ENCODE data around the gene TNNC1.
A peak's percentile ranks its signal among the peaks of the same experiment; 100 is the strongest.

The TNNC1 gene

DNA sequence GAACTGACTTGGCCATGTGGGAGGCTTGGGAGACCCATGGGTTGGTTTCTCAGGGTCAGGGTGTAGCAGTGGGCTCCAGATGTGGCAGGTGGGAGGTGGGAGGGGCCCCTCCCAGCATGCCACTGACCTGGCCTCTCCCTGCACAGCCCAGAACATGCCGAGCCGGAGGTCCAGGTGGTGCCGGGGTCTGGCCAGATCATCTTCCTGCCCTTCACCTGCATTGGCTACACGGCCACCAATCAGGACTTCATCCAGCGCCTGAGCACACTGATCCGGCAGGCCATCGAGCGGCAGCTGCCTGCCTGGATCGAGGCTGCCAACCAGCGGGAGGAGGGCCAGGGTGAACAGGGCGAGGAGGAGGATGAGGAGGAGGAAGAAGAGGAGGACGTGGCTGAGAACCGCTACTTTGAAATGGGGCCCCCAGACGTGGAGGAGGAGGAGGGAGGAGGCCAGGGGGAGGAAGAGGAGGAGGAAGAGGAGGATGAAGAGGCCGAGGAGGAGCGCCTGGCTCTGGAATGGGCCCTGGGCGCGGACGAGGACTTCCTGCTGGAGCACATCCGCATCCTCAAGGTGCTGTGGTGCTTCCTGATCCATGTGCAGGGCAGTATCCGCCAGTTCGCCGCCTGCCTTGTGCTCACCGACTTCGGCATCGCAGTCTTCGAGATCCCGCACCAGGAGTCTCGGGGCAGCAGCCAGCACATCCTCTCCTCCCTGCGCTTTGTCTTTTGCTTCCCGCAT, 33.4 kb upstream of the TNNC1 start:
- no peak for DNase-seq
- Histone ChIP-seq H3K4me3 (ENCODE audit: low read depth, low read length) (no peak overlapping the region), H3K4me1 (no peaks in the 10 kb centered on the region), H3K27me3 (no peaks in the 10 kb centered on the region), H3K36me3 (peaks cover 3% of the 10 kb centered on the region; the same call in 1 of the 2 replicates), H3K9me3 (no peaks in the 10 kb centered on the region)
- no peak for TF ChIP-seq CTCF (IDR thresholded peaks at IDR 0.05; ENCODE audit: low read depth, low read length)

DNA sequence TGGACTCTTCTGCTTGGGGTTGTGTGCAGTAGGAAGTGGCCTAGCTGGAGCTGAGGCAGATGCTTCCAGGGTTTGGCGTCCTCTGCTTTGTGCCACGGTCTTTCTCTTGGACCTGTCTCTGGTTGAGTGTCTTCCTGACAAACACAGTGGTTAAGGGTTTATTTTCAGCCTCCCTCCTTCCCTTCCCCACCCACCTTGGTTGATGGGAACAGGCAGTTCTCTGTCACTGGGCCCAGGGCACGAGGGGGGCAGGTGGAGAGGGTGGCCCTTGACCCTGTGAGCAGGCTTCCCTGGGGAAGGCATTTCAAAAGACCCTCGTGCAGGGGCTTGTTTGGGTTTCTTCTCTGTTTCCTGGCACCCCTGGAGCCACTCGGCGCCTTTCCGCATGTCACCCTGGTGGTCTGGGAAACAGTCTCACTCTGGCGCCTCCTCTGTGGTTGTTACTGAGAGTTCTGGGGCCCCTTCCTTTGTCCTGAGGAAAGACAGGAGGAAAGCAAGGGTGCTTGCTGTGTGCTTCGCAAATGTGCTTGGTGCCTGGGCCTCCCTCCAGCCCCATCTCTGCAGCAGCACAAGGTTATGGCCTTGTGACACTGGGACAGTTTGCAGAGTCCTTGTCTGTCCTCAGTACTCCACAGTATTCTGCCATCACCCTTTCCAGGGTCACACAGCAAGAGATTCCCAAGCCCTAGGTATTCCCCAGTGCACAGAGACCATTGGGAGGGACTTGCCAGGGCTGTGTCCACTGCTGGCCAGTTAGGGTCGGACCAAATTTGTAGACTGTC, 31.0 kb upstream of the TNNC1 start:
- no peak for TF ChIP-seq CTCF (IDR thresholded peaks at IDR 0.05; ENCODE audit: low read depth, low read length)
- Histone ChIP-seq H3K36me3 (peaks cover 18% of the 10 kb centered on the region), H3K4me3 (ENCODE audit: low read depth, low read length) (no peak overlapping the region), H3K4me1 (peaks cover 9% of the 10 kb centered on the region), H3K9me3 (no peaks in the 10 kb centered on the region), H3K27me3 (no peaks in the 10 kb centered on the region)
- DNase-seq = no peak

DNA sequence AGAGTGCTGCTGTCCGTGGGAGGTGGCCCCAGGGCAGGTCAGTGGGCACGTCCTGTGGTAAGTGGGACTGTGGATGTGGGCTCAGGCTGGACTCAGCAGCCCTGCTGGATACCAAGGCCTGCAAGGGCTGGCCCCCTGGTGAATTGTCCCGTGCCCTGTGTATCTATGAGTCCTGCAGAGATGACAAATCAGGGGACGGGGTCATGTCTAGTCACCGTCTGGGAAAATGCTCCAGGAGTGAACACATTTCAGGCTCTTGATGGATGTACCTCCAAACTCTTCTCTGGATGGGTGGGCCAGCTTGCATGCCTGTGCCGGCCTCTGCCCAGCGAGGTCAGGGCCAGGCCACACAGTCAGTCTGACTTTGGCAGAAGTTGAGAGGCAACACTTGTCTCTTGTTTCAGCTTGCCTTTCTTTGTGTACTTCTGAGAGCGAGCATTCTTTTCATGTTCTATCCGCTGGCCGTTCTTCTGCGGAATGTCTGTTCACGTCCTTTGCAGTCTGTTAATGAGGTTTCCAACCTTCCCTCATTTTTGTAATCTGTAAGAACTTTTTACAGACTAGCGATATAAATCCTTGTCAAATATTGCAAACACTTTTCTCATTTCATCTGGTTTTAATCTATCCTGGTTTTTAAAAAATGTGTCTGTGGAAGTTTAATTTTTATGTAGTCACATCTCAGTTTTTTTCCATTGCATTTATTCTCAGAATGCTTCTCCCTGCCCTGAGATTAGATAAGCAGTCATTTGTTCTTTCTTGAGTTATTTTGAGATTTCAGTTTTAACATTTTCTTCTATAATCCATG, 29.9 kb upstream of the TNNC1 start:
- Histone ChIP-seq H3K27me3 (no peaks in the 10 kb centered on the region), H3K4me1 (peaks cover 9% of the 10 kb centered on the region), H3K4me3 (ENCODE audit: low read depth, low read length) (no peak overlapping the region), H3K36me3 (peaks cover 22% of the 10 kb centered on the region), H3K9me3 (no peaks in the 10 kb centered on the region)
- no peak for TF ChIP-seq CTCF (IDR thresholded peaks at IDR 0.05; ENCODE audit: low read depth, low read length)
- no peak for DNase-seq

DNA sequence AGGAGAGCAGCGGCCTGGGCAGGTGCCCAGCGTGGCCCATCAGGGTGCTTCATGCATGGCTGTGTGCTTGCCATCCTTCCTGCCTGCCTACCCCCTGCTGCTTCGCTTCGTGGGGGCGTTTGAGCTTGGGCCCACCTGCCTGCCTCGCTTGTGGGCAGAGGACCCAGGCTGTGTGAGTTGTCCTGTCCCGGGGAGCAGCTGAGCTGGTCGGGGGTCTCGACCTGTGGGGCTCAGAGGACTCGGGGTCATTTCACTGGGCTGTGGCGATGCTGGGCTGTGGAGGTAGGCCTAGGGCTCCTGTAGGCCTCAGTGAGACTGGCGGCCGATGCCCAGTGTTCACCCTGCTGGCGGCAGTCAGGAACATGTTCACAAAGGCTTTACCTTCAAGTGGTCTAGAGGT, 29.2 kb upstream of the TNNC1 start:
- TF ChIP-seq CTCF (IDR thresholded peaks at IDR 0.05; ENCODE audit: low read depth, low read length) = no peak
- no peak for DNase-seq
- Histone ChIP-seq H3K36me3 (peaks cover 21% of the 10 kb centered on the region), H3K9me3 (no peaks in the 10 kb centered on the region), H3K4me3 (ENCODE audit: low read depth, low read length) (no peak overlapping the region), H3K4me1 (peaks cover 9% of the 10 kb centered on the region), H3K27me3 (no peaks in the 10 kb centered on the region)

DNA sequence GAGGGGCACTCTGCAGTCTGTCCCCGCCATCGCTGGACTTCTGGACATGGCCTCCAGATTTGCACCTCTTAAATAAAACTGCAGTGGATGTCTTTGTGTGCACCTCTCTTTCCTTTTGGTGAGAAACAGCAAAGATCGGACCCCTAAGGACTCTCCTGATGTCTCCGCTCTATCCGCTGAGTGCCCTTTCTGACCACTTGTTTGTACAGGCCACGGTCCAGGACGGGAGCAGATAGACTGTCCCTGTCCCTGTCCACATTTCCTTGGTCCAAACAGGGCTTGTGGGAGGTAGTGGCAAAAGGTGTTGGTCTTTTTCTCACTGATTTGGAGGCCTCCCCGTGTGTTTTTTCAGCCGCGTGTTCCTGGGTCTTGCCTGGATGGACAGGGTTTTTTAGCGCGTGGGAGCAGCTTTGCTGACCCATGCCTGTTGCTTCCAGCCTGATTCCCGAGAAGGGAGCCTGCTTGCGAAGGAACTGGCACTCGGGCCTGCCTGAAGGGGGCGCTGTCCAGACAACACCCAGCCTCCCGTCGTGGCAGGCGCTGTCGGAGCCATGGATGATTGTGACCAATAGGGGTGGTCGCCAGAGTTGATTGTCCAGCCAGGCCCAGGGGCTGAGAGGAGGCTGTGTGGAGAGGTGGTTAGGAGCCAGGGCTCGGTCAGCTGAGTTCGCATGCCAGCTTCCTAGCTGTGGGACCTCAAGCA, 28.1 kb upstream of the TNNC1 start:
- Histone ChIP-seq H3K27me3 (no peaks in the 10 kb centered on the region), H3K4me1 (peaks cover 9% of the 10 kb centered on the region), H3K9me3 (no peaks in the 10 kb centered on the region), H3K36me3 (peaks cover 25% of the 10 kb centered on the region), H3K4me3 (ENCODE audit: low read depth, low read length) (no peak overlapping the region)
- peak; percentile 30 for DNase-seq
- peak; percentile 31; the same call in 1 of the 2 replicates for TF ChIP-seq CTCF (IDR thresholded peaks at IDR 0.05; ENCODE audit: low read depth, low read length)

Data from BE2C (cell line).